ENCODE results near the gene TMEM132A. TPM values are rescaled to one million over a fixed set of nuclear protein-coding genes. Genes with fewer than 3 reads are reported as not detected.
A peak's percentile ranks its signal among the peaks of the same experiment; 100 is the strongest.

TMEM132A gene
- total RNA-seq, 4 donors from 2014 or later, result 1.8 to 7.0 (median 3.5) TPM

DNA sequence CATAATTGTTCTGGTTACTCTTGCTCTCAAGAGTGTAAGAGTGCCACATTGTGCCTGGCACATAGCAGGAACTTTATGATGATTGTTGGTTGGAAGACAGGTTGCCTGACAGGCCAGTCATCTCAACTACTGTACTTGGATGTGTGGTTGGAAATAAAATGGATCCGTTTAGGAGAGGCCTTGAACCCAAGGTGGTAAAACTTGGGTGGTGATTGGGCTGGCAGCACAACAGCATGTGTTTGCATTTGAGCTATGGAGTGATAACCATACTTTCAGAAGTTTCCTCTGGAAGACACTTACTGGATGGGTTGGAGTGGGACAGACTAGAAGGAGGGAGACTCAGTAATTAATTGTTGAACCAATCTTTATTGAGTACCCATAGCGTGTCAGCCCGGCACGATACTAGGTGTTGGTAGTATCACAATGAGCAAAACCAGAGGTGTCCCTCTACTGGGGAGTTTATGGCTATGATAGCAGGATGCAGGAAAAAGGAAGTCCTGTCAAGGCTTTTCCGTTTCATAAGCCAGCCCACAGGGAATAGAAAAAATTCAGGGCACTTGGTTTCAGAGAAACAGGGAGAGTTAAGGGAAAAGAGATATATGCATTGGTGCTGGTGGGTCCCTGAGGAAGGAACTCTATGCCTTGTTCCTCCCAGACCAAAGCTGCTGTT is 13.4 kb upstream of the TMEM132A start:
- Histone ChIP-seq H3K4me1 (peaks cover 0 to 30% (median 22%) of the 10 kb centered on the region in 4 donors), H3K4me3 (no peak overlapping the region), H3K36me3 (no peaks in the 10 kb centered on the region), H3K27me3 (no peaks in the 10 kb centered on the region), H3K27ac (peak overlapping the region in 1 of 4 donors; percentile 27), H3K9me3 (no peaks in the 10 kb centered on the region)
- in situ Hi-C loops (cut with MboI; ENCODE audit: low pct_ligation_motif_present in 1 of 4, low pct_unique_long_range_greater_than_20kb in 1 of 4, low sequenced_read_pairs in 3 of 4), result no loop called here
- TF ChIP-seq, protein P1, sequence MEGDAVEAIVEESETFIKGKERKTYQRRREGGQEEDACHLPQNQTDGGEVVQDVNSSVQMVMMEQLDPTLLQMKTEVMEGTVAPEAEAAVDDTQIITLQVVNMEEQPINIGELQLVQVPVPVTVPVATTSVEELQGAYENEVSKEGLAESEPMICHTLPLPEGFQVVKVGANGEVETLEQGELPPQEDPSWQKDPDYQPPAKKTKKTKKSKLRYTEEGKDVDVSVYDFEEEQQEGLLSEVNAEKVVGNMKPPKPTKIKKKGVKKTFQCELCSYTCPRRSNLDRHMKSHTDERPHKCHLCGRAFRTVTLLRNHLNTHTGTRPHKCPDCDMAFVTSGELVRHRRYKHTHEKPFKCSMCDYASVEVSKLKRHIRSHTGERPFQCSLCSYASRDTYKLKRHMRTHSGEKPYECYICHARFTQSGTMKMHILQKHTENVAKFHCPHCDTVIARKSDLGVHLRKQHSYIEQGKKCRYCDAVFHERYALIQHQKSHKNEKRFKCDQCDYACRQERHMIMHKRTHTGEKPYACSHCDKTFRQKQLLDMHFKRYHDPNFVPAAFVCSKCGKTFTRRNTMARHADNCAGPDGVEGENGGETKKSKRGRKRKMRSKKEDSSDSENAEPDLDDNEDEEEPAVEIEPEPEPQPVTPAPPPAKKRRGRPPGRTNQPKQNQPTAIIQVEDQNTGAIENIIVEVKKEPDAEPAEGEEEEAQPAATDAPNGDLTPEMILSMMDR (IDR thresholded peaks at IDR 0.05), result peak in 1 of 5 experiments; percentile 12
- TF ChIP-seq POLR2A (IDR thresholded peaks at IDR 0.05), result no peak
- no peak for DNase-seq
- WGBS, 2 donors (ENCODE audit: low coverage in 1 of 2), result 59 to 76% methylated on average over 4 to 5 of the region's 5 CpGs
- intact Hi-C loops (cut with DNase I; ENCODE audit: low total_unique reads), result no loop called here

DNA sequence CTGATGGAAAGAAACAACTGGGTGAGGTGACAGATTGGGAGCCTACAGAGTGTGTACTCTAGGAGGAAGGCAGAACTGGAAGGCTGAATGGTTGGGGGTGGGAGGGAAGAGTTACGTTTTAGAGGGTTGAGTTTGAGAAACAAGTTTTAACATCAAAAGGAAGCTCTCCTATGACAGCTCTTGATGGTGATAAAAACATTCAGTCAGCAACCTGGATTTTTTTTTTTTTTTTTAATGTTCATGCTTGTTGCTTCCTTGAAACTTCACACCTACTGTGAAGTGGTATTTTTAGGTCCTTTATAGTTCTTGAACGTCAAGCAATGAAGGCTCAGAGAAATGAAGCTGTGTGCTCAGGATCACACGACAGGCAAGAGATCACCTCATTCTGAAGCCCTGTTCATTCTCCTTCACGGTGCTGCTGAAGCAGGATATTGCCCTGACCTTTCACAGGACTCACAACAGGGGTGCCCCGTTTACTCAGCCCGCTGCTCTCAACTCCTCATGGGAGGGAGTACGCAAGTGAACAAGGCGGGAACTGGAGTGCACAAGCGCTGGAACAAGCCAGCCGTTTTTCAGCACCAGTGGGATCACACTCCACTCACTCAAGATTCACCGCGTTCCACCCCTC is 11.9 kb upstream of the TMEM132A start:
- Histone ChIP-seq H3K4me3 (no peak overlapping the region), H3K36me3 (no peaks in the 10 kb centered on the region), H3K27me3 (no peaks in the 10 kb centered on the region), H3K27ac (peak overlapping the region in 1 of 4 donors; percentile 95), H3K4me1 (peaks cover 0 to 29% (median 21%) of the 10 kb centered on the region in 4 donors), H3K9me3 (no peaks in the 10 kb centered on the region)
- DNase-seq, result no peak
- in situ Hi-C loops (cut with MboI; ENCODE audit: low pct_ligation_motif_present in 1 of 4, low pct_unique_long_range_greater_than_20kb in 1 of 4, low sequenced_read_pairs in 3 of 4) (no loop called here), intact Hi-C loops (cut with DNase I; ENCODE audit: low total_unique reads) (no loop called here)
- no peak for TF ChIP-seq EP300 (IDR thresholded peaks at IDR 0.05; ENCODE audit: low read depth)
- no peak for TF ChIP-seq POLR2A (IDR thresholded peaks at IDR 0.05)
- no peak for TF ChIP-seq POLR2AphosphoS5 (IDR thresholded peaks at IDR 0.05)
- TF ChIP-seq, protein P1 (IDR thresholded peaks at IDR 0.05), result no peak
- 75 to 81% methylated on average over 1 to 12 of the region's 12 CpGs for WGBS, 2 donors (ENCODE audit: low coverage in 1 of 2)

DNA sequence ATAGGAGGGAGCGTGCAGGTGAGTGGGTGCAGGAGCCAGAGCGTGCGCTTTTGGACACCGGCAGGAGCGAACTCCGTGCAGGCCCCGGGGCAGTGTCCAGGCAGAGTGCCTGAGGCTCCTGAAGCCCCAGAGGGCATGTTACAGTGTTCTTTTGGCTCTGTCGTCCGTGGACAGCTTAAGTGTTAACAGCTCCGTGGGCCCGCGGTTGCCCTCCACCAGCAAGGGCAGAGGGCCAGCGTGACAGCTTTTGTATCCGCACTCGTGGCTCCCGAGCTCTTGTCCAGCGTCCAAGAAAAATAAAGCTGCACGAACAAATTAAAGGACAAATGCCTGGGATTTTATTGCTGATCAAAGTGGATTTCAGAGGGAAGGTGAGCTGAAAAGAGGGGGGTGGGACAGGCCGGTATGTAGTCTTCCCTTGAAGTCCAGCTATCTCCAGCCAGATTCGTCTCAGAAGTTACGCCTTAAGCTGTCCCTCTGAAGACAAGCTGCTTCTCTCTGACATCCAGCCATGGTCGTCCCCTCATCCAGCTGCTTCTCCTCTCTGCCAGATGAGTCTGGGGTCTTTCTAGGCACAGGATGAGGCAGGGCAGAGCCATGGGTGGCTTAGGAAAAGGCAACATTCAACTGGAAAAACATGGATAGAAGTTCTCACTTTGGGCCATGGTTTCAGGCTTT is 11.3 kb upstream of the TMEM132A start:
- no peaks in the 10 kb centered on the region for H3K9me3 ChIP-seq
- WGBS, 2 donors (ENCODE audit: low coverage in 1 of 2), result 88 to 100% methylated on average over 1 to 22 of the region's 22 CpGs
- intact Hi-C loops (cut with DNase I; ENCODE audit: low total_unique reads), result no loop called here
- no peak for DNase-seq
- H3K27me3 ChIP-seq, result no peaks in the 10 kb centered on the region
- H3K36me3 ChIP-seq, result no peaks in the 10 kb centered on the region
- no peak for TF ChIP-seq POLR2AphosphoS5 (IDR thresholded peaks at IDR 0.05)
- TF ChIP-seq POLR2A (IDR thresholded peaks at IDR 0.05), result no peak
- TF ChIP-seq EP300 (IDR thresholded peaks at IDR 0.05; ENCODE audit: low read depth), result no peak
- TF ChIP-seq, protein P1 (IDR thresholded peaks at IDR 0.05), result no peak
- H3K4me1 ChIP-seq, result peaks cover 0 to 28% (median 21%) of the 10 kb centered on the region in 4 donors
- in situ Hi-C loops (cut with MboI; ENCODE audit: low pct_ligation_motif_present in 1 of 4, low pct_unique_long_range_greater_than_20kb in 1 of 4, low sequenced_read_pairs in 3 of 4), result no loop called here
- H3K4me3 ChIP-seq, result peak overlapping the region in 1 of 4 donors; percentile 79
- H3K27ac ChIP-seq, result peak overlapping the region; percentile 93 to 95 (median 94)

Data from transverse colon (tissue), 4 donors.